Lower leg skin (tissue), 3 donors: ENCODE results near the gene DAAM1.

Experiments used
- POLR2A ChIP-seq, 2 donors: fragments of 450-650 bp; IDR thresholded peaks; one replicate each; pipeline ENCODE4 v1.6.1; 2016 to 2017; ENCODE audit warnings: antibody characterized with exemption in 2 of 2, mild to moderate bottlenecking in 1 of 2, moderate library complexity in 1 of 2
- TF ChIP-seq, protein P1 (sequence below), 3 donors: fragments of 450-650 bp; IDR thresholded peaks; one replicate each; pipeline ENCODE4 v1.5.1; 2016; ENCODE audit warnings: antibody characterized with exemption in 3 of 3, mild to moderate bottlenecking in 3 of 3, moderate library complexity in 2 of 3

GRCh38 chr14:59292028-59292427 is 103.6 kb downstream of the DAAM1 start:
- TF ChIP-seq, protein P1, sequence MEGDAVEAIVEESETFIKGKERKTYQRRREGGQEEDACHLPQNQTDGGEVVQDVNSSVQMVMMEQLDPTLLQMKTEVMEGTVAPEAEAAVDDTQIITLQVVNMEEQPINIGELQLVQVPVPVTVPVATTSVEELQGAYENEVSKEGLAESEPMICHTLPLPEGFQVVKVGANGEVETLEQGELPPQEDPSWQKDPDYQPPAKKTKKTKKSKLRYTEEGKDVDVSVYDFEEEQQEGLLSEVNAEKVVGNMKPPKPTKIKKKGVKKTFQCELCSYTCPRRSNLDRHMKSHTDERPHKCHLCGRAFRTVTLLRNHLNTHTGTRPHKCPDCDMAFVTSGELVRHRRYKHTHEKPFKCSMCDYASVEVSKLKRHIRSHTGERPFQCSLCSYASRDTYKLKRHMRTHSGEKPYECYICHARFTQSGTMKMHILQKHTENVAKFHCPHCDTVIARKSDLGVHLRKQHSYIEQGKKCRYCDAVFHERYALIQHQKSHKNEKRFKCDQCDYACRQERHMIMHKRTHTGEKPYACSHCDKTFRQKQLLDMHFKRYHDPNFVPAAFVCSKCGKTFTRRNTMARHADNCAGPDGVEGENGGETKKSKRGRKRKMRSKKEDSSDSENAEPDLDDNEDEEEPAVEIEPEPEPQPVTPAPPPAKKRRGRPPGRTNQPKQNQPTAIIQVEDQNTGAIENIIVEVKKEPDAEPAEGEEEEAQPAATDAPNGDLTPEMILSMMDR (IDR thresholded peaks at IDR 0.05) = no peak
- no peak for TF ChIP-seq POLR2A (IDR thresholded peaks at IDR 0.05)
